K562 (cell line): ENCODE results near the gene FAM83E. TPM values are rescaled to one million over a fixed set of nuclear protein-coding genes. Genes with fewer than 3 reads are reported as not detected.

Experiments used
- FOXK2 ChIP-seq, 2 experiments: fragments of 450-650 bp; IDR thresholded peaks in 1 of 2; conservative IDR thresholded peaks in 1 of 2; 2 replicates each; pipeline ENCODE4 v1.6.1; 2016; ENCODE audit warnings: low read depth in 2 of 2, mild to moderate bottlenecking in 1 of 2
- HBP1 ChIP-seq: fragments of 450-650 bp; formaldehyde crosslinking; IDR thresholded peaks from 2 replicates; pipeline ENCODE4 v1.4.0; 2022; ENCODE audit warnings: missing genetic modification characterization
- HDAC1 ChIP-seq, 2 experiments: fragments of 450-650 bp; IDR thresholded peaks; 2 replicates each; pipeline ENCODE4 v1.6.1; 2016 to 2017; ENCODE audit warnings: inconsistent platforms in 1 of 2, mild to moderate bottlenecking in 1 of 2, moderate library complexity in 1 of 2
- ILF3 ChIP-seq: fragments of 450-650 bp; IDR thresholded peaks from 2 replicates; pipeline ENCODE4 v1.6.1; 2018; ENCODE audit warnings: antibody characterized with exemption, mild to moderate bottlenecking, moderate library complexity, borderline replicate concordance
- IRF9 ChIP-seq: fragments of 450-650 bp; IDR thresholded peaks from 2 replicates; pipeline ENCODE4 v1.6.1; 2016; ENCODE audit warnings: missing biosample characterization, missing genetic modification characterization
- KDM4B ChIP-seq, 2 experiments: fragments of 450-650 bp in 1 of 2; sonication (generic) in 1 of 2; IDR thresholded peaks; 2 replicates each; pipeline ENCODE4 v1.6.1; 2016 to 2017; ENCODE audit warnings: borderline replicate concordance in 2 of 2, antibody characterized with exemption in 1 of 2, low read depth in 1 of 2, mild to moderate bottlenecking in 1 of 2
- NR2F6 ChIP-seq: fragments of 450-650 bp; formaldehyde crosslinking; IDR thresholded peaks from 2 replicates; pipeline ENCODE4 v1.4.0; 2020; ENCODE audit warnings: mild to moderate bottlenecking
- PCBP2 ChIP-seq: fragments of 200-400 bp; formaldehyde crosslinking; IDR thresholded peaks from 2 replicates; pipeline ENCODE4 v1.6.1; 2018; ENCODE audit warnings: low read length, low read depth, mild to moderate bottlenecking, moderate library complexity; ENCODE audit not compliant: poor library complexity, severe bottlenecking
- PHB ChIP-seq: fragments of 250-450 bp; sonication (Bioruptor Pico); IDR thresholded peaks from 2 replicates; pipeline ENCODE4 v1.5.0; 2021
- POLR2B ChIP-seq: fragments of 450-650 bp; IDR thresholded peaks from 2 replicates; pipeline ENCODE4 v1.6.1; 2018; ENCODE audit warnings: low read depth; ENCODE audit not compliant: partially characterized antibody
- PTBP1 ChIP-seq: fragments of 200-400 bp; formaldehyde crosslinking; IDR thresholded peaks from 2 replicates; pipeline ENCODE4 v1.6.1; 2017; ENCODE audit warnings: low read depth, low read length
- SP1 ChIP-seq: sonication (generic); formaldehyde crosslinking; IDR thresholded peaks from 2 replicates; pipeline ENCODE4 v1.8.1; 2022; ENCODE audit warnings: mild to moderate bottlenecking, missing genetic modification reagents
- STAG1 ChIP-seq: sonication (generic); formaldehyde crosslinking; IDR thresholded peaks from 2 replicates; pipeline ENCODE4 v1.5.0; 2020; ENCODE audit warnings: missing genetic modification reagents, borderline replicate concordance
- TEAD1 ChIP-seq, 2 experiments: fragments of 450-650 bp in 1 of 2; sonication (generic) in 1 of 2; formaldehyde crosslinking; IDR thresholded peaks; 2 replicates each; pipeline versions ENCODE4 v1.4.0 to v1.8.0; 2020 to 2022; ENCODE audit warnings: mild to moderate bottlenecking in 2 of 2, missing genetic modification reagents in 1 of 2
- VEZF1 ChIP-seq: fragments of 200-800 bp; sonication (Bioruptor generic); IDR thresholded peaks from 2 replicates; pipeline ENCODE4 v1.6.1; 2017; ENCODE audit warnings: missing genetic modification characterization, missing compliant biosample characterization
- XRCC4 ChIP-seq: IDR thresholded peaks from one replicate; pipeline ENCODE4 v1.6.1; 2011; ENCODE audit not compliant: insufficient read depth, insufficient read length; ENCODE audit errors: extremely low read depth
- ZBTB8A ChIP-seq: fragments of 450-650 bp; IDR thresholded peaks from 2 replicates; pipeline ENCODE4 v1.6.1; 2018; ENCODE audit warnings: mild to moderate bottlenecking, moderate library complexity; ENCODE audit not compliant: partially characterized antibody
- ZNF232 ChIP-seq: sonication (generic); formaldehyde crosslinking; IDR thresholded peaks from 2 replicates; pipeline ENCODE4 v1.8.0; 2022; ENCODE audit warnings: mild to moderate bottlenecking, missing genetic modification reagents
- ZNF354B ChIP-seq: fragments of 250-450 bp; sonication (Bioruptor Pico); IDR thresholded peaks from 2 replicates; pipeline ENCODE4 v1.4.0; 2020
- ZNF444 ChIP-seq: fragments of 250-450 bp; sonication (Bioruptor Pico); IDR thresholded peaks from 2 replicates; pipeline ENCODE4 v1.4.0; 2020; ENCODE audit warnings: mild to moderate bottlenecking, moderate library complexity
- ZNF586 ChIP-seq: fragments of 450-650 bp; formaldehyde crosslinking; conservative IDR thresholded peaks from 2 replicates; pipeline ENCODE4 v1.4.0; 2020; ENCODE audit warnings: mild to moderate bottlenecking, moderate library complexity
- ZNF740 ChIP-seq, 3 experiments: fragments of 200-800 bp in 1 of 3; sonication (Bioruptor generic) in 1 of 3; sonication (generic) in 1 of 3; formaldehyde crosslinking in 1 of 3; IDR thresholded peaks; 2 replicates each; pipeline versions ENCODE4 v1.6.1 to v1.8.0; 2016 to 2022; ENCODE audit warnings: mild to moderate bottlenecking in 2 of 3, missing compliant biosample characterization in 2 of 3, missing genetic modification characterization in 2 of 3, missing genetic modification reagents in 1 of 3
- polyA plus RNA-seq, 8 experiments: library from polyadenylated mRNA; depleted of rRNA in 4 of 8; stranded (reverse) in 5 of 8; unstranded in 3 of 8; fragments of >200 nt; fragmentation: Nextera tagmentation in 2 of 8; fragmentation: Illumina TruSeq in 1 of 8; extraction: Ambion mirVana in 2 of 8; extraction: Trizol in 1 of 8; gene quantifications; 2 replicates each; pipeline versions ENCODE4 v1.2.1 to v1.2.3, GENCODE V29; 2011 to 2014; ENCODE audit warnings: inconsistent platforms in 1 of 8, missing spikeins in 1 of 8
- total RNA-seq, 7 experiments: library from RNA; depleted of rRNA in 6 of 7; stranded (reverse); fragments of >200 nt in 6 of 7; fragmentation: Illumina TruSeq in 2 of 7; extraction: Trizol in 2 of 7; gene quantifications; 2 replicates each; pipeline versions ENCODE4 v1.2.1 to v1.2.3, GENCODE V29; 2011 to 2021; ENCODE audit warnings: low replicate concordance in 1 of 7

Gene FAM83E
- total and polyA plus RNA-seq, 9 of the 15 experiments (the other 6 are each of a cell fraction or from before 2014, with no cell fraction given) = 0.15 to 0.87 (median 0.29) TPM; not detected in 4

GRCh38 chr19:48614436-48615230 lies at the start of gene FAM83E (continued):
- TF ChIP-seq SP1 (CRISPR knock-in tag) (no peak), FOXK2 (conservative IDR thresholded peaks at IDR 0.05 in 1 of 2, IDR thresholded peaks at IDR 0.05 in 1 of 2; ENCODE audit: low read depth in 2 of 2) (no peak), KDM4B (IDR thresholded peaks at IDR 0.05; ENCODE audit: borderline replicate concordance in 2 of 2, low read depth in 1 of 2) (no peak; a peak in 1 of 4 replicates), TEAD1 (CRISPR knock-in tag; IDR thresholded peaks at IDR 0.05) (peak in 1 of 2 experiments; percentile 72; a peak in 2 of 4 replicates), NR2F6 (CRISPR knock-in tag) (no peak), PHB (0 out of 2 replicates have a peak, but pooled peaks have one; percentile 74), ZNF740 (CRISPR knock-in tag; IDR thresholded peaks at IDR 0.05) (no peak; the same call in 1 of the 2 replicates), ZNF740 (tag; IDR thresholded peaks at IDR 0.05) (0 out of 4 replicates have a peak, but pooled peaks of 1 of the 2 experiments have one; percentile 47), HBP1 (0 out of 2 replicates have a peak, but pooled peaks have one; percentile 47), ZNF444 (CRISPR knock-in tag) (peak; percentile 64; the same call in 1 of the 2 replicates), HDAC1 (IDR thresholded peaks at IDR 0.05) (no peak), XRCC4 (no peak), VEZF1 (peak; percentile 56), ZNF232 (CRISPR knock-in tag) (no peak), POLR2B (peak; percentile 90), PCBP2 (no peak), ILF3 (0 out of 2 replicates have a peak, but pooled peaks have one; percentile 94), ZBTB8A (no peak), IRF9 (tag) (no peak), STAG1 (no peak), ZNF586 (peak; percentile 81; the same call in 1 of the 2 replicates), ZNF354B (CRISPR knock-in tag) (no peak), PTBP1 (0 out of 2 replicates have a peak, but pooled peaks have one; percentile 71)
